Activated CD4-positive, CD25-positive, alpha-beta regulatory T cell treated with anti-CD3 and anti-CD28 coated beads, Interleukin-2, amount 50 U/mL, for 24 hours (primary cell): ENCODE measurements around the gene PRDM5.

ENCODE experiments used
- ATAC-seq, 2 donors: fragments of 150-1000 bp; cut with Tn5 transposase; one replicate each; pipeline ENCODE4 v1.10.0; 2021; ENCODE audit warnings: mild to moderate bottlenecking in 1 of 2, moderate library complexity in 1 of 2

The PRDM5 gene

DNA sequence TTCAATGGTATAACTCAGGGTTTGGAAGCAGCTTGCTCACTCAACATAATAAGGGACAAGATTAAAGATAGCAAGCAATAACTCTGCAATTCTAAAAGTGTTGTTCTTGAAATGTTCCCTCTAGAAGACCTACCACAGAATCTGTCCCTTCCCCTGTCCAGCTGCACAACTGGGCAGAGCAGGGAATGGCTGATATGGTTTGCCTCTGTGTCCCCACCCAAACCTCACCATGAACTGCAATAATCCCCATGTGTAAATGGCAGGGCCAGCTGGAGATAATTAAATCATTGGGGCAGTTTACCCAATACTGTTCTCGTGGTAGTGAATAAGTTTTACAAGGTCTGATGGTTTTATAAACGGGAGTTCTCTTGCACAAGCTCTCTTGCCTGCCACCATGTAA lies 19.1 kb downstream of the PRDM5 start:
- ATAC-seq = no peak

GRCh38 chr4:120902925-120903324 lies 19.6 kb downstream of the PRDM5 start:
- peak in 1 of 2 donors; percentile 45 for ATAC-seq

- ATAC-seq = no peak
These were observed 20.8 kb downstream of the PRDM5 start for GRCh38 chr4:120901731-120902130.

DNA sequence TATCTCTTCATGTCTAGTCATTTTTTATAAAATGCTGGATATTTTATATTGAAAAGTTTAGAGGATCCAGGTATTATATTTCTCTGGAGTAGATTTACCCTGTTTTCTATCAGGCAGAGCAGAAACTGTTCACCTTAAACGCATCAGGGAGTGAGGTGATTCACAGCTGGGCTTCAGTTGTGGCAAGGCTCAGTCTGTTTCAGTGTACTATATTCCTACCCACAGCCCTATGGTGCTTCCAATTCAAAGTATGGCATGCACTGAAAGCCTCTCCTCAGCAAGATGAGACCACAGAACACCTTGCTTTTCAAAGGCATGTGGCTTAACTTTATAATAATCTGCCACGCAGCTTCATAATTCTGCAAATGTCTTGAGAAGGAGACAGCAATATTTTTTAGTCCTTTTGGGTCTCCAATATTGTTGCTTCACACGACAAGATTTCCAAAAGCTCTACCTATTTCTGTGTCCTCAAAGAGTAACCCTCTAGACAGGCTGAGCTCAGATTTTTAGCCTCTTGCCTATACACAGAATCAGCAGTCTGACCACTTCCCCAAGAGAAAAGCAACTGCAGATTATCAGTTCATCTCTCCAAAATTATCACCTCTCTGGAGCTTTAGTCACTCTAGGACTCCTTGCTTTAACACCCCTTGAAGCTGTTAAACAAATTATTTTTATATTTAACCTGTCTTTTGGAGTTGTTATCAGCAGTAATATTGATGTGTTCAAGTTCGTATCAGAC lies 24.4 kb downstream of the PRDM5 start:
- ATAC-seq = no peak

DNA sequence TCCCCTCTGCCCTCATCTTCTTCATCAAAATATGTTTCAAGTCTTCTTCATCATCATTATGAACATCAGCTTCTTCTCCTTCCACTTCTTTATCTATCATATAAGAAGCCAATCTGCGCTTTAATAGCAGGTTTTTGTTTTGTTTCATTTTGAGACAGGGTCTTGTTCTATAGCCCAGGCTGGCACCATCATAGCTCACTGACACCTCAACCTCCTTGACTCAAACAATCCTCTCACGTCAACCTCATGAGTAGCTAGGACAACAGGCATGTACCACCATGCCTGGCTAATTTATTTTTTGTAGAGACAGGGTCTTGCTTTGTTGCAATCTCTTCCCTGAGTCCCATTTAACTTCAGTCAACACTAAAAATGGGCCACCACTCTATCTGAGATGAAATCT lies 27.0 kb downstream of the PRDM5 start:
- ATAC-seq = no peak

DNA sequence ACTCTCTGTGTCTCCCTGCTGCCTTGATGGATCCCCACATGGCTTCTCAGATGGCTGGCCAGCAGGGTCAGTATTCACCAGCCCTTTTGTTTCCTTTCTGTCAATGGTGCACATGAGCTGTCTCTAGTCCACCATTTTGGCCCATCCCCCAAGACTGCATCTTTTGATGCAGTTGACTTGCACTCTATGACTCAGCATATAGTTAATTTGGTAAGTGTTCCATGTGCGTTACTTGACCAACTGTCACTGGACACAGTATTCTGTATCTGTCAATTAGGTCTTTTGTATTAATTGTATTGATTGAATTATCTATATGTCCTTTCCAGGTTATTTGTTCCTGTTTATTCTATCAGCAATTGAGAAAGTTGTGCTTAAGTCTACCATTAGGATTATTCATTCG lies 29.2 kb downstream of the PRDM5 start:
- no peak for ATAC-seq

DNA sequence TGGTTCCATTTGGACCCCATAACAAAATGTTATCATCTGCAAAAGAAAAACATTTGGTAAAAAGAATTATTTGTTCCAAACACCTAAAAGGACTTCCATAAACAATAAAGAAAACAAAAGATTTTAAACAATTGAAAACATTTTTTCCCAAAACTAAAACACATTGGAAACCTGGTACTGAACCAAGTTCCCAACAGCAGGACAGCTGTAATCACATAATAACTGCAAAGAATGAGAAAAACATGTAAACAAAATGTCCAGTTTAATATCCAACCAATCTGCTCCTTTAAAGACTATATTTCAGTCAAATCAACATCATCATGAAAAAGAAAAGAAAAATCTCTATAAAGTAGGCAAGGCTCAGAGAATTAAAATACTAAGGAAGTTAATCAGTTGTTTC lies 36.3 kb downstream of the PRDM5 start:
- no peak for ATAC-seq

DNA sequence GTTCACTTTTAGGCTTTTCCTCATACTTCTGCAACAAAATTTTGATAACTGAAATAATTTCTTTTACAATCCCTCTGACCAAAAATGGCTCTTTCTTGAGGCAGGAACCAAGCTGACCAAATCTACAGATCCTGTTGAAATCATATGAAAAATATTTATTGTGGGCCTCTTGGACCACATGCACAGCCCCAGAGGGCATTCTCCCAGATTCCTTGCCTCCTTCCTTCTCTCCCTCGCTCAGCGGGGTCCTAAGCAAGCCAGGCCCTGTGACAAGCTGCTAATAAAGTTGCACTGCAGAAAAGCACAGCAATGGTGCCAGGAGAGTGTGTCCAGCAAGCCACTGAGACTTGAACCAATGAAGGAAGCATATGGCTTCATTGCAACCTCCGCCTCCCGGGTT lies 40.7 kb downstream of the PRDM5 start:
- ATAC-seq = no peak

DNA sequence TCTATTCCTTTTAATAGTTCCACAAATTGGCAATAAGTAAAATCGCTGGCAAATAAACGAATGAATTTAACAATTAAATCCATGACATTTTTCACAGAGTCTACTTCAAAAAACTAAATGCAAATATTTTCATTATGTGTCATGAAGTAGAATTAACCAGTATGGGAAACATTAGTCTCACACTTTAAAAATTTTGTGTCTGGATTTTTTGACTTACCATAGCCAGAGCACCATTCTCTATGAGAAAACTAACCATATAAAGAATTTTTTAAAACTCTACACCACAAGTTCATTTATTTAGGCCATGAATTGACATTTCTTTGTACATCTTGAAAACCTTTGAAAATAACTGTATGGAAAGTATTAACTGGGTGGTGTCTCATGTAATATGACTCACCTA lies 41.2 kb downstream of the PRDM5 start:
- no peak for ATAC-seq

GRCh38 chr4:120877021-120877420 lies 45.5 kb downstream of the PRDM5 start:
- no peak for ATAC-seq

DNA sequence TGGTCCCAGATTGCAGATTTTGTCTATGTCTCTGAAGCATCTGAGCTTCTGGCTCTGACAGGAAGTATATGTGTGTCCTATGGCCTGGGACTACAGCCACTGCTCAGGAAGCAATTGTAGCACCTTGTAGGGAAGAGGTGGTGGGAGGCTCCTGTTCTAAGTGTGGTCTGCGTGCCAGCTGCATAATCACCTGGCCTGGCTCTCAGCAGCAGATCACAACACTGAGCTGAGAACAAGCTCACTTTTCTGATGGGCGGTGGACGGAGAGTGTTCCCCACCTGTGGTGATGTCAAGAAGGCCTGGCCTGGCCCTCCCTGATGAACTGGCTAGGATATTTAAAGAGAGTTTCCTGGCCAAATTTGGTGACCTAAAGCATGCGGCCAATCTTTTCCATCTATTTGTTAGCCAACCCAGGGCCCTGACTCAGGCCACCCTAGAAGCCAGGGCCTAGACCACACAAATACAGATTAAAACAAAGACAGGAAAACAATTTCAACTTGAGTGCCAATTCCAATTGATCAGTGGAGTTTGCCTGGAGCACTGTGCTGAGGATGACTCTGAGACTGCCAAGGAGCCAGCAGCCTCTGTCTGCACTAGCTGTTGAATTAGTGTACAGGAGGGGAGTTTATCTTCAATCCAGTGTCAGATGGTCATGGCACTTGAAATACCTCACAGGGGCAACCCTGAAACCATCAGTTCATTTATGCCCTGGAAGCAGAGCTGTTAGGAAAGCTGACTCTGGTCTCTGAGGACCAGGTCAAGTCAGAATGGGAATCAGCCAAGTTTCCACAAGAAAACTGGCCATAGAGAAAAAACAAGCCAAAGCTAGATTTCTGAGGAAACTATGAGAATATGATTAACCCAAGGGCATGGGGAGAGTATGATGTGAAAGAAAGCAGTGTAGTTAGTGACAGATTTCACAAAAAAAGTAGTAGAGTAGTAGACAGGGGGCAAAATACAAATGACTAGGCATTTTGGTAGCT lies 47.4 kb downstream of the PRDM5 start:
- ATAC-seq = no peak

GRCh38 chr4:120873554-120873953 lies 49.0 kb downstream of the PRDM5 start:
- ATAC-seq = no peak

GRCh38 chr4:120871173-120871572 lies 51.4 kb downstream of the PRDM5 start:
- ATAC-seq = no peak

DNA sequence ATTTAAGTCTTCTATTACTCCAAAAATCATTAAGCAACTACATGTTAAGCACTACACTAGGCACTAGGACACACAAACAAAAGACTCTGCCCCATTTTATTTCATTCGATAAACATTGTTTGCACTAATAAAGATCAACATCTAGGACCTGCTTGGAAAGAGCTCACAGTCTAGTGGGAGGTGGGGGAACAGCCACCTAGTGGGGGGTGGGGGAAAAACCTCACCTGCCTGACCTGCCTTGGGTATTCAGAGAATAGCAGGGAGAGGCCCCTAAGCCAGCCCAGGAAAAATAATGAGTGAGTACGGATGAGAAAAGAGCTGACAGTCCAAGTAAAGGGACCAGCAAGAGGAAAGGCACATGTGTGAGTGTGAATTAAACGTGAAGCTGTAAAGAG lies 52.2 kb downstream of the PRDM5 start:
- no peak for ATAC-seq

GRCh38 chr4:120869613-120870278 lies 52.8 kb downstream of the PRDM5 start:
- no peak for ATAC-seq

DNA sequence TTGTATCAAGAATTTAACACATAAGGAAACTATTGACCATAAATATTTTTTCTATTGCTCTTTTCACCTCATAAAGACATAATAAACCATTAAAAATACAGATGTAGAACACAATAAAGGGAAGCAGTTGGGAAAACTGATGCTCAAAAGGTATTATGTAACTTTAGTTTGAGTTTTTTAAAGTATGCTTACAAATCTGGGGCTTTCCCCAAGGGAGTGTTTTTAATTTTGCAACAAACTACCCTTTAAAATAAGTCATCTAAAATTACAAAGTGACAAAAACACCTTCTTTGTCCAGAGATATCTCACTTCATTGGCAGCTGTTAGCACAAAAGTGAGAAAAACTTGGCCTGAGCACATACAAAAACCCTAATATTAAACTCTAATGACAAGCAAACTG lies 55.0 kb downstream of the PRDM5 start:
- ATAC-seq = no peak

DNA sequence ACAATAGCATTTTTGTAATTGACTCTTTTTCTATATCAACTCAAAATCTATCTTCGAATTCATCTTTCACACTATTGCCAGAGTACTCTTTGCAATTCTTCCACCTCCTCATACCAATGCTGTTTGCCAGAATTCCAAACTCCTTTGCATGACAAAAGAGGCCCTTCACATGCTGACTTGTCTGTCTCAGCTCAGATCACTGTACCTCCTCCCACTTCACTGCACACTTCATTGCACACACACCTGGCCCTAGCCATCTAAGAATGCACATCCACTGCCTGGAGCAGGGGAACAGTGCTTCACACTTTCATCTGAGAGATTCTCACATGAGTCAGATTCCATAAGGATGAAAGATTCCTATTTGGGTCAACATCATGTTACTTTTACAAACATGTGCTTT lies 56.5 kb downstream of the PRDM5 start:
- ATAC-seq = no peak

GRCh38 chr4:120864969-120865368 lies 57.6 kb downstream of the PRDM5 start:
- ATAC-seq = no peak

- ATAC-seq = no peak
These were observed 60.1 kb downstream of the PRDM5 start for GRCh38 chr4:120862432-120862831.

GRCh38 chr4:120861852-120862251 lies 60.7 kb downstream of the PRDM5 start:
- no peak for ATAC-seq

DNA sequence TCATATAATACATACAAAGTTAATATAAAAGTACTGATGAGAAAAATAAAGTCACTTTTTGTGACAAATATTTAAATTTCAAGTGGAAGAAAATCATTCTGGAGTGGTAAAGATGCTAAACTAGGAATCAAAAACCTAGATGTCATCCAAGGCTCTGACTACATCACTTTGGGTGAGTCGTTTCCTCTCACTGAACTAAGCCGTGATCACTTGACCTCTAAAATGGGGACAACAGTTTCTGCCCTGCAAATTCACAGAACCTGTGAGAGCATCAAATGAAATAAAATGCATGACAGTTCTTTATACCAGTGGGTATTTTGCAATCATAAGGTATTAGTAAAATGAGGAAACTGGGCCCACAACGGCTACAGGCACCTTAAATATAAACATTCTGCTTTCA lies 63.8 kb downstream of the PRDM5 start:
- no peak for ATAC-seq

DNA sequence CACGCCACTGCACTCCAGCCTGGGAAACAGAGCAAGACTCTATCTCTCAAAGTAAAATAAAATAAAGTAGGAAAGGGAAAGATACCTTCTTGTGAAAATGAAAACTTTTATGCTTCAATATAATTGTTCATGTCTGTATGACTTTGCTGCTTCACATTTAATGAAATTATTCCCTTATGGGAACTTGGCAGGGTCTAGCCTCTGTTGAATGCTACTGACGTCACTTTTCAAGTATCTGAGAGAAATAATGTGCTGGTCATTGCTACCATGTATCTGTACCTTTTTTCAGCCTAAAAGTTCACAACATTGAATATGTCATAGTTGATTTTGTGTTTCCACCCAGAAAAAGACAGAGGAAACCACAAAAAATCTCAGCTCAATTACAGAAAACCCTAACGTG lies 65.2 kb downstream of the PRDM5 start:
- ATAC-seq = no peak

- no peak for ATAC-seq
These were observed 66.2 kb downstream of the PRDM5 start for GRCh38 chr4:120856294-120856693.
